Measurements from ENCODE around the gene LRCH1.

DNA sequence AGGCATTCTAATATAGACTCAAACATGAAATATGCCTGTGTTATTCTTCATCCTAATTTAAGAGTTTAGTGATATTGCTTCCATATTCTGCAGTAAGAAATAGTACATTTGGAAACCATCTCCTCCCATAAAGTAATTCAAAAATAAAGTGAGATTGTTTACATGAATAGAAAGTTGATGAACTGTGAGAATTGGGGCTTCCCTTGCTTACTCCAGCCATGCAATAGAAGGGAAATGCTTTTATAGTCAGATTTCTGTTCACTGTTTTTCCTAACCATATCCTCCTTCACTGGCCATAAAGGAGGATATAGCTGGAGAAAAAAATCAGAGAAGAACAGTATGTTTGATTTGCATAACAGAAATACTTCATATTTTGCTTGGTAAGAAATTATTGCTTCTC lies 7.8 kb downstream of the LRCH1 start:
- TF ChIP-seq, protein P1, sequence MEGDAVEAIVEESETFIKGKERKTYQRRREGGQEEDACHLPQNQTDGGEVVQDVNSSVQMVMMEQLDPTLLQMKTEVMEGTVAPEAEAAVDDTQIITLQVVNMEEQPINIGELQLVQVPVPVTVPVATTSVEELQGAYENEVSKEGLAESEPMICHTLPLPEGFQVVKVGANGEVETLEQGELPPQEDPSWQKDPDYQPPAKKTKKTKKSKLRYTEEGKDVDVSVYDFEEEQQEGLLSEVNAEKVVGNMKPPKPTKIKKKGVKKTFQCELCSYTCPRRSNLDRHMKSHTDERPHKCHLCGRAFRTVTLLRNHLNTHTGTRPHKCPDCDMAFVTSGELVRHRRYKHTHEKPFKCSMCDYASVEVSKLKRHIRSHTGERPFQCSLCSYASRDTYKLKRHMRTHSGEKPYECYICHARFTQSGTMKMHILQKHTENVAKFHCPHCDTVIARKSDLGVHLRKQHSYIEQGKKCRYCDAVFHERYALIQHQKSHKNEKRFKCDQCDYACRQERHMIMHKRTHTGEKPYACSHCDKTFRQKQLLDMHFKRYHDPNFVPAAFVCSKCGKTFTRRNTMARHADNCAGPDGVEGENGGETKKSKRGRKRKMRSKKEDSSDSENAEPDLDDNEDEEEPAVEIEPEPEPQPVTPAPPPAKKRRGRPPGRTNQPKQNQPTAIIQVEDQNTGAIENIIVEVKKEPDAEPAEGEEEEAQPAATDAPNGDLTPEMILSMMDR (IDR thresholded peaks at IDR 0.05), result no peak
- TF ChIP-seq POLR2A (IDR thresholded peaks at IDR 0.05), result no peak
